ELF-1 (cell line): ENCODE data around the gene BABAM1.

Experiments used
- DNase-seq: peaks from one replicate; pipeline ENCODE4 v3.0.0-alpha.2; 2016; ENCODE audit warnings: low read depth, low spot score

Gene BABAM1

GRCh38 chr19:17321655-17322489 is 54.6 kb downstream of the BABAM1 start:
- DNase-seq, result no peak

DNA sequence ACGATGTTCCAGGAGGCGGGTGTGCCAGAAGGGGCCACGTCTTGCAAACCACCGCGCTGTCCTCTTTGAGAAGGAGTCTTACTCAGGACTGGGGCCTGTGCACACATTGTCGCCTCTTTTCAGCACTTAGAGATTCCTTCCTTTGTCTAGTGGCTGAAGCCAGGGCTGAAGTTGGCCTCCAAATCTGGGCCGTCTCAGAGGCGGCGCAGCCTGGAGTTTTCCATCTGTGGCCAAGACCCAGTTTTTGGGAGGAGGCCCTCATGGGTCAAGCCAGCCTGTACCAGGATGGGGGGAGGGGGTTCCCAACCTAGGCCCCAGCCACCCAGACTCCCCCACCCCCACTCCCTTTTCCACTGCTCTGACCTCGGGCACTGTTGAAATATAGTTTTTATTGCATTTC is 55.6 kb downstream of the BABAM1 start:
- no peak for DNase-seq

GRCh38 chr19:17323300-17323963 is 56.2 kb downstream of the BABAM1 start:
- no peak for DNase-seq

DNA sequence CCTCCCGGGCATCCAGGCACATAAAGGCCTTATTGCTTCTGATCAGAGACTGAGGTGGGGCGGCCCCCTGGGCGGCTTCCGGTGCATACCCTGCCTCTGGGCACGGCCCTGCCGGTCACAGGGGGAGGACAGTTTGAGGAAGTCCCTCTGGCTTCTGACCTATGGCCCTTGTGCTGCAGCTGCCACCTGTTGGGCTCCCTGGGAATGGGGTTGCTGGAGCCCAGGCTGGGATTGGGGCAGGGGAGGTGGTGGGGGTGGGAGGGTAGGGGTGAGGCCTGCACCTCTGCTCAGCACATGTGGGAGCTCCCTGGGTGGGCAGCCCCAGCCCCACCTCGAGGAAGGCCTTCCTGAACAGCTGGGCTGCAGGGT is 56.7 kb downstream of the BABAM1 start:
- peak; percentile 71 for DNase-seq

GRCh38 chr19:17324357-17325114 is 57.3 kb downstream of the BABAM1 start:
- no peak for DNase-seq

DNA sequence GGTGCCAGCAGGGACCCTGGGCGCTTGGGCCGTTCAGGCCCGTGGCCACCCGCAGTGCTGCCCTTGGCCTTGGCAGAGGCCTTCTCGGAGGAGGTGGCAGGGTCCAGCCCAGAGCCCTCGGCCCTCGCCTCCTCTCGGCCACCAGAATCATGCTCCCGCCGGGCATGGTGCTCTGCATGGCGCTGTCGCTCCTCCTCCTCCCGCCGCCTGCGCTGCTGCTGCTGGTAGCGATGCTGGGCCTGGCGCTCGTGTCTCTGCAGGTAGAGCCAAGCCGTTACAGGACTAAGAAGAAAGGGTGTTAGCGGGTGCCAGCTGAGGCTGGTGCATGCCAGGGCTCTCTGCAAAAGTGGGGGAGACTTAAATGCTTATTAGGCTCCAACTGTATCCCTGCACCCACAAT is 57.9 kb downstream of the BABAM1 start:
- DNase-seq, result no peak

GRCh38 chr19:17325881-17326594 is 58.8 kb downstream of the BABAM1 start:
- DNase-seq, result no peak

- DNase-seq, result peak; percentile 86
Observed at GRCh38 chr19:17326595-17326966, 59.3 kb downstream of the BABAM1 start.

DNA sequence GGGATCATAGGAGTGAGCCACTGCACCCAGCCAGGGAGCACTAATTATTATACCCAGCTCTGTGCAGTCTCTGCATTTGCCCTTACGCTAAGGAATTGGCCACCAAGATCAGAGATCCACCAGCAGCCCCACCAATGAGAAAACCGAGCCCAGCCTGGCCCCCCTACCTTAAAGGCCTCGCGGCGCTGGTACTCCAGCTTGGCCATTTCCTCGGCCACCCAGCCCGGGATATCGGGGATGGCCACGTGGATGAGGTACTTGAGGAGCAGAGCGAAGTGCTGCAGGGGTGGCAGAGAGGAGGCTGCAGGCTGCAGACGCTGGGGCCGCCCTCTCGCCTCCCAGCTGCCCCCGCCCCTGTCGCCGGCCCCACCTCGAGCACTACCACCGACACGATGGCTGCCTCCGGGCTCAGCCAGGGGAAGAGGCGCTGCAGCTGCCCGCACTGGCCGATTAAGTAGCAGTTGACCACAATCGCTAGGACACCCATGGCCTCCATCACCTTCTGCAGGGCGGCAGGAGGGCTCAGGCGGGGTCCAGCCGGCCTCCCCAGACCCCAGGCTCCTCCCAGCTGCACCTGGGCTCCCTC is 59.9 kb downstream of the BABAM1 start:
- no peak for DNase-seq

GRCh38 chr19:17327654-17328516 is 60.6 kb downstream of the BABAM1 start:
- DNase-seq, result peak; percentile 96
